GM10266 (cell line): ENCODE measurements around the gene ZNF143.
"Not testable (repeated sequence)": the region's sequence is repeated elsewhere in the genome, so short reads cannot be mapped to it uniquely, and the experiment has no call there.

Source experiments
- DNase-seq: peaks from one replicate; pipeline ENCODE4 v3.0.0; 2012; ENCODE audit errors: extremely low spot score
- TF ChIP-seq, protein P1 (sequence below): IDR thresholded peaks from 2 replicates; pipeline ENCODE4 v1.5.1; 2012; ENCODE audit warnings: mild to moderate bottlenecking, low read depth; ENCODE audit not compliant: control insufficient read depth, insufficient read depth; ENCODE audit errors: missing control alignments

Gene ZNF143

DNA sequence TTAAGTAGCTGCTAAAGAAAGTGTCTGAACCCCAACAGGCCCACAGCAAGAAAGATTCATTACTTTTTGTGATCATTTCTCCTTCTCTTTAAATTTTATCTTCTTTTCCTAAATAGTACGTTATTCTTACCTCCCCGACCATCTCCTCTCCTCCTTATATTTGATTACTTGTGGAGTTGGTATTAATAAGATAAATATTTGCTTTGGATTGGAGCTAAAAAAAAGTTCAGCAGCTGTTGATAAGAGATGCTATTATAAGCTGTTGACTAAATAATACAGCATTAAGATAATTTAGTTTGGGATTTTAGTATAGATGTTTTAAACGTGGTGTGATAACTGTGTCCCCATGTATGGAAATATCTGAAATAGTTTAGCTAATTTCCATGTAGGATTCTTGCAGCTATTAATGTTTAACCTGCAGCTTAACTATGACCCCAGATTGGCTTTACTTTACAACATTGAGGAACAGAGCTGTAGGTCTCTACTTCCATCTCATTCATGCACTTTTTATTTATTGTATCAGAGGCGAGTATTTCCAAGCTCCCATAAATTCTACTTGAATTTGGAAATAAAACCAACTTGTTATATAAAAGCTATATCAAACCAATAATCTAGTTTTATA lies 37.8 kb downstream of the ZNF143 start:
- DNase-seq = no peak
- TF ChIP-seq, protein P1, sequence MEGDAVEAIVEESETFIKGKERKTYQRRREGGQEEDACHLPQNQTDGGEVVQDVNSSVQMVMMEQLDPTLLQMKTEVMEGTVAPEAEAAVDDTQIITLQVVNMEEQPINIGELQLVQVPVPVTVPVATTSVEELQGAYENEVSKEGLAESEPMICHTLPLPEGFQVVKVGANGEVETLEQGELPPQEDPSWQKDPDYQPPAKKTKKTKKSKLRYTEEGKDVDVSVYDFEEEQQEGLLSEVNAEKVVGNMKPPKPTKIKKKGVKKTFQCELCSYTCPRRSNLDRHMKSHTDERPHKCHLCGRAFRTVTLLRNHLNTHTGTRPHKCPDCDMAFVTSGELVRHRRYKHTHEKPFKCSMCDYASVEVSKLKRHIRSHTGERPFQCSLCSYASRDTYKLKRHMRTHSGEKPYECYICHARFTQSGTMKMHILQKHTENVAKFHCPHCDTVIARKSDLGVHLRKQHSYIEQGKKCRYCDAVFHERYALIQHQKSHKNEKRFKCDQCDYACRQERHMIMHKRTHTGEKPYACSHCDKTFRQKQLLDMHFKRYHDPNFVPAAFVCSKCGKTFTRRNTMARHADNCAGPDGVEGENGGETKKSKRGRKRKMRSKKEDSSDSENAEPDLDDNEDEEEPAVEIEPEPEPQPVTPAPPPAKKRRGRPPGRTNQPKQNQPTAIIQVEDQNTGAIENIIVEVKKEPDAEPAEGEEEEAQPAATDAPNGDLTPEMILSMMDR = no peak

DNA sequence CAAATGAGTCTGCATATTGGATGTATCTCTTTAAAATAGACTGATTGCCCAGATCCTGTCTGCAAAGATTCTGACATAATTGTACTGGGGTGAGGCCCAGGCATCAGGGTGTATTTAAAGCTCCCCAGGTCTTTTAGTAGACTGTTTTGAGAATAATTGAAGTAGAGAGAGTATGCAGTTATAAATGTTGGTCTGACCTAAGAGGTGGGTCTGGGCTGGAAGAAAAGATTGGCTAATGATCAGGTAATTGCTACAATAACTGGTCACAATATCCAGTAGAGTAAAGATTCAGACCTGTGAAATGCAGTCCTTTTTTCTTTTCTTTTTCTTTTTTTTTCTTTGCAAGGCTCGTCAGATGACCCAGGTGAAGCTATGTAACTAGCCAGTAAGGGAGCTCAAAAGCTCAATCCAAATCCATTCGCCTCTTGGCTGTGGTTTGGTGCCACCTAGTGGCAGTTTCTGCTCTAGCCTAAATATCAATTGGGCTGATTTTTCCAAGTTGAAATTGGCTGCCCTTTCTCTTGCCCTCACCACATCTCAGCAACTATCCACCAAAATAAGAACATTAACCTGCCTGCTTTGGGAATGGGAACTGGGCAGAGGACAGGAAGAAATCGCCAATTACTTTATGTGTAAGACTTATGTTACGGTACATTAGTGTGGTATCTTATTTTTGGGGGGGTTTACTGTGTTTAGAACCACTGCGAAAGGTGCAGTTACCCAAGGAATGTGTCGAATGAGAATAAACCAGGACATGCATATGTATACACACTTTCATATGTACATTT lies 45.9 kb downstream of the ZNF143 start:
- DNase-seq = peak; percentile 66
- TF ChIP-seq, protein P1 = peak; percentile 91

DNA sequence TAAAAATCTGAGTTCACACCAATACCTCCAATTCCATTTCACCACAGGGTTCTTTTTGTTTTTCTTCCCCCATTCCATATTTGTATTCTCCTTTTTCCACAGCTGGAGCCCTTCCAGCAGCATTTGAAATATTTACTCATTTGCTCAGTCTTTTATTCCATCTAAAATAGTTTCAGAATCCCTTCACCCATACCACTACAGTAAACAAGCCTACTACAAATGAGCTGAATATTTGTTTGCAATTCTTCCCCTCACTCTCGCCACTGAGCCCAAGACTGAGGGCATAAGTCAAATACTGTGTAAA lies 46.4 kb downstream of the ZNF143 start:
- TF ChIP-seq, protein P1 = no peak
- no peak for DNase-seq

DNA sequence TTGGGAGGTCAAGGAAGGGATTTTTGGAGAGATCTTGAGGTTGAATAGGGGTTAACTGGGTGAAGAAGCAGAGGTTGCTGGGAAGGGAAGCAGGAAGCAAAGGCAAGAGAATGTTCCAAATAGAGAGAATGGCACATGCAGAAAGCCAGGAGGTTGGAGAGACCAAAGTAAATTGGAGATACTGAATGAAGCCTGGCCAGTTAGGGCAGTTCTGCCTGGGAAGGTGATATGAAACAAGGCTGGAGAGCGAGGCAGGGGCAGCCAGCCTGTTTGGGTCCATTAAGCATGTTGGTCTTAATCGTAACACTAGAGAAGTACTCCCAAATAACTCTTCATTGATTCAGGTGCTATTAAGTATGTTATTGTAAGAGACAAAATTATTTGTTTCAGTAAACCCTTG lies 48.2 kb downstream of the ZNF143 start:
- no peak for DNase-seq
- TF ChIP-seq, protein P1 = no peak

DNA sequence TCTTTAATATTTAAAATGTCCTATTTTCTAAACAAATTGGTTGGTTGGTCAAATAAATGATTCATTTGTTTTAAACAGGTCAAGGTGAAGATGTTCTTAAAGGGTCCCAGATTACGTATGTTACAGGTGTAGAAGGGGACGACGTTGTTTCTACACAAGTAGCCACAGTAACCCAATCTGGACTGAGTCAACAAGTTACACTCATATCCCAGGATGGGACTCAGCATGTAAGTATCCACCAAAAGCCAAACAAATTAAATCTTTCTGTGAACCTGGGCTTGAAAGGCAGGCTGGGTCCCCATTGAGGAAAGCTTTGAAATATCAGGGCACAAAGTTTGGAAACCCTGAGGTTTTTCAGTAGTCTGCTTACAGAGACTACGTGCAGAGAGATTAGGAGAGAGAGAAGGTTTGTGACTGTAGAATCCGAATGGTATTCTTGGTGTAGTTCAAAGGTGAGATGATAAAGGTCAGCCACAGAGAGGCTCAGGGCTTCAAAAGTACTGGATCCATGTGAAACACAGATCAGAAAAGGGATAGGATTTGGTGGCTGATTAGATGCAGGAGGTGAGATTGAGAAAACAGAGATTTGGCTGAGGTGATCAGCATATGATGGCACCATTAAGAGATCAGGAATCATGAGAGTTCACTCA lies 51.7 kb downstream of the ZNF143 start:
- no peak for DNase-seq
- TF ChIP-seq, protein P1 = no peak

DNA sequence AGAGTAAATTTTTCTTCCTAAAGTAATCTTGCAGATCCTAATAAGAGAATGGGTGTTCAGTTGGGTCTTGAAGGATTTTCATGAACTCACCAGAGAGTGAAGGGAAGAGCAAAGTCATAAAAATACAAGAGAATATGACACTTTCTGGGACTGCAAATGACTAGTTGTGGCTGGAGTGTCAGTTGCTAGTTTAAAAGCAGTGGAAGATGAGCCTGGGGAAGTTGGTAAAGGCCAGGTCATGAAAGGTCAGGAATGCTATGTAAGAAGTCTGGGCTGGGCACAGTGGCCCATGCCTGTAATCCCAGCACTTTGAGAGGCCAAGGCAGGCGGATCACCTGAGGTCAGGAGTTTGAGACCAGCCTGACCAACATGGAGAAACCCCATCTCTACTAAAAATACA lies 53.8 kb downstream of the ZNF143 start:
- not testable (repeated sequence) for DNase-seq

DNA sequence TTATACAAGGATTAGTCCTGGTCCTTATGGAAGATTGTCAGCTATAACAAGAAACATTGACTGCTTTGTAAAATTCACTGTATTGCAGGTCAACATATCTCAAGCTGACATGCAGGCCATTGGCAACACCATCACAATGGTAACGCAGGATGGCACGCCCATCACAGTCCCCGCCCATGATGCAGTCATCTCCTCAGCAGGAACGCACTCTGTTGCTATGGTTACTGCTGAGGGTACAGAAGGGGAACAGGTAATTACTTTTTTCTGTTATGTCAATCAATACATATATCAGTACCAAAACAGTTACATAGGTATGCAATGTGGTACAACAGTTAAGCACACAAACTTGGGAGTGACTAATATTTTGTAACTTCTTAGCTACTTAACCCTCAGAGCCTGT lies 55.3 kb downstream of the ZNF143 start:
- DNase-seq = no peak
- TF ChIP-seq, protein P1 = no peak
